SK-N-SH (cell line): ENCODE results near the gene VRTN. TPM values are rescaled to one million over a fixed set of nuclear protein-coding genes. Genes with fewer than 3 reads are reported as not detected.

ENCODE experiments used
- CTCF ChIA-PET: fragments of 300-600, 350-600 bp; formaldehyde crosslinking; extraction: SDS; loops from one replicate; lab custom pipeline; 2021; lab: Yijun Ruan, JAX
- POLR2A ChIA-PET: fragments of 350-600 bp; sonication (Branson Sonifier 250); formaldehyde crosslinking; extraction: SDS; loops from one replicate; lab custom pipeline; 2020; ENCODE audit warnings: antibody characterized with exemption, inconsistent platforms; lab: Yijun Ruan, JAX
- DNase-seq: peaks from one replicate; pipeline ENCODE4 v3.0.0; 2012
- H2AFZ ChIP-seq: fragments of 200-600 bp; sonication (generic); 2 replicates; pipeline ENCODE4 v1.8.1; 2016; ENCODE audit warnings: antibody characterized with exemption, mild to moderate bottlenecking, low read depth
- H3F3A ChIP-seq: fragments of 200-600 bp; sonication (generic); replicated peaks from 2 replicates; pipeline ENCODE3; 2016; ENCODE audit warnings: antibody characterized with exemption, mild to moderate bottlenecking; ENCODE audit not compliant: insufficient read depth
- H3K27ac ChIP-seq, 2 experiments: fragments of 200-500 bp in 1 of 2; fragments of 200-600 bp in 1 of 2; sonication (Bioruptor generic) in 1 of 2; sonication (generic), shearing (Covaris generic) in 1 of 2; 2 replicates each; pipeline versions ENCODE4 v1.5.1 to v1.6.1; 2014 to 2016; ENCODE audit warnings: low read depth in 2 of 2, inconsistent platforms in 1 of 2, low read length in 1 of 2, mild to moderate bottlenecking in 1 of 2, mixed read lengths in 1 of 2
- H3K27me3 ChIP-seq: fragments of 200-600 bp; sonication (generic), shearing (Covaris generic); 2 replicates; pipeline ENCODE4 v1.6.1; 2016; ENCODE audit warnings: mixed run types; ENCODE audit not compliant: insufficient read depth
- H3K36me3 ChIP-seq, 2 experiments: fragments of 200-500 bp in 1 of 2; fragments of 200-600 bp in 1 of 2; sonication (Bioruptor generic) in 1 of 2; sonication (generic) in 1 of 2; replicated peaks in 1 of 2; 2 replicates each; pipeline versions ENCODE3 to v1.5.1; 2014 to 2016; ENCODE audit warnings: low read length in 1 of 2, mild to moderate bottlenecking in 1 of 2; ENCODE audit not compliant: insufficient read depth in 2 of 2, control insufficient read depth in 1 of 2
- H3K4me1 ChIP-seq, 2 experiments: fragments of 200-500 bp in 1 of 2; fragments of 200-600 bp in 1 of 2; sonication (Bioruptor generic) in 1 of 2; sonication (generic), shearing (Covaris generic) in 1 of 2; 2 replicates each; pipeline versions ENCODE4 v1.5.1 to v1.6.1; 2014 to 2016; ENCODE audit warnings: low read depth in 1 of 2, low read length in 1 of 2, mixed run types in 1 of 2; ENCODE audit not compliant: insufficient read depth in 2 of 2, control insufficient read depth in 1 of 2
- H3K4me2 ChIP-seq: fragments of 200-600 bp; sonication (generic), shearing (Covaris generic); 2 replicates; pipeline ENCODE4 v1.6.1; 2017; ENCODE audit warnings: mixed run types
- H3K4me3 ChIP-seq, 2 experiments: fragments of 200-500 bp in 1 of 2; fragments of 200-600 bp in 1 of 2; sonication (Bioruptor generic) in 1 of 2; sonication (generic), shearing (Covaris generic) in 1 of 2; 2 replicates each; pipeline versions ENCODE4 v1.5.1 to v1.8.1; 2014 to 2016; ENCODE audit warnings: low read depth in 2 of 2, inconsistent platforms in 1 of 2, low read length in 1 of 2, mild to moderate bottlenecking in 1 of 2, mixed read lengths in 1 of 2, moderate library complexity in 1 of 2
- H3K79me2 ChIP-seq: fragments of 200-600 bp; sonication (generic); 2 replicates; pipeline ENCODE4 v1.8.1; 2017; ENCODE audit warnings: mild to moderate bottlenecking; ENCODE audit not compliant: insufficient read depth
- H3K9ac ChIP-seq: fragments of 200-600 bp; sonication (generic); 2 replicates; pipeline ENCODE4 v1.6.1; 2017; ENCODE audit warnings: mixed run types
- H3K9me2 ChIP-seq: fragments of 200-600 bp; sonication (generic); 2 replicates; pipeline ENCODE4 v1.6.1; 2017; ENCODE audit warnings: mixed run types
- H3K9me3 ChIP-seq: fragments of 200-600 bp; sonication (generic); 2 replicates; pipeline ENCODE4 v1.6.1; 2017; ENCODE audit warnings: mixed run types, mild to moderate bottlenecking, moderate library complexity
- H4K20me1 ChIP-seq: fragments of 200-600 bp; sonication (generic); 2 replicates; pipeline ENCODE4 v1.6.1; 2017; ENCODE audit warnings: mild to moderate bottlenecking, mixed run types; ENCODE audit not compliant: insufficient read depth
- CHD2 ChIP-seq: fragments of 150-350 bp; IDR thresholded peaks from 2 replicates; pipeline ENCODE4 v1.6.1; 2018; ENCODE audit warnings: low read length; ENCODE audit not compliant: partially characterized antibody
- ELF1 ChIP-seq: IDR thresholded peaks from 2 replicates; pipeline ENCODE4 v1.4.0; 2012
- EP300 ChIP-seq, 2 experiments: IDR thresholded peaks; 2 replicates each; pipeline versions ENCODE4 v1.4.0 to v1.6.1; 2012; ENCODE audit warnings: borderline replicate concordance in 1 of 2, low read depth in 1 of 2, low read length in 1 of 2
- FOSL2 ChIP-seq: IDR thresholded peaks from 2 replicates; pipeline ENCODE4 v1.4.0; 2012; ENCODE audit warnings: low read depth, mild to moderate bottlenecking, moderate library complexity, borderline replicate concordance
- FOXM1 ChIP-seq: IDR thresholded peaks from 2 replicates; pipeline ENCODE4 v1.4.0; 2012; ENCODE audit warnings: low read depth, mild to moderate bottlenecking
- GABPA ChIP-seq: IDR thresholded peaks from 2 replicates; pipeline ENCODE4 v1.4.0; 2012; ENCODE audit warnings: low read depth, mild to moderate bottlenecking
- JUND ChIP-seq: IDR thresholded peaks from 2 replicates; pipeline ENCODE4 v1.4.0; 2012
- NFIC ChIP-seq: IDR thresholded peaks from 2 replicates; pipeline ENCODE4 v1.4.0; 2012; ENCODE audit warnings: borderline replicate concordance
- NRF1 ChIP-seq: IDR thresholded peaks from 2 replicates; pipeline ENCODE4 v1.6.1; 2012; ENCODE audit warnings: low read depth, mild to moderate bottlenecking, low read length
- PBX3 ChIP-seq: IDR thresholded peaks from 2 replicates; pipeline ENCODE4; 2012
- RAD21 ChIP-seq: IDR thresholded peaks from 2 replicates; pipeline ENCODE4 v1.6.1; 2012; ENCODE audit warnings: mild to moderate bottlenecking, low read length
- RCOR1 ChIP-seq: fragments of 150-350 bp; IDR thresholded peaks from 2 replicates; pipeline ENCODE4 v1.6.1; 2017; ENCODE audit warnings: antibody characterized with exemption, low read length
- SIN3A ChIP-seq: IDR thresholded peaks from 2 replicates; pipeline ENCODE4 v1.6.1; 2012; ENCODE audit warnings: low read depth, mild to moderate bottlenecking, low read length, moderate library complexity, borderline replicate concordance
- SMC3 ChIP-seq: IDR thresholded peaks from 2 replicates; pipeline ENCODE4 v1.6.1; 2012; ENCODE audit warnings: low read depth, low read length, improper control_type of control experiment
- USF1 ChIP-seq: IDR thresholded peaks from 2 replicates; pipeline ENCODE4 v1.4.0; 2012; ENCODE audit warnings: low read depth, borderline replicate concordance
- WGBS: methylation state at CpG from one replicate; pipeline ENCODE4 v1.1.6; 2017; ENCODE audit warnings: low lambda C conversion rate; 5-methylcytosine and 5-hydroxymethylcytosine counted together
- polyA plus RNA-seq, 3 experiments: library from polyadenylated mRNA; depleted of rRNA; stranded (reverse); fragments of >200 nt; gene quantifications; 2 replicates each; pipeline ENCODE4 v1.2.3, GENCODE V29; 2012

Gene VRTN
- polyA plus RNA-seq, 1 of the 3 experiments (the other 2 are of a cell fraction) = not detected

- Histone ChIP-seq H3K4me1 (no peaks in the 10 kb centered on the region), H3K4me2 (no peak overlapping the region), H3K9me3 (no peaks in the 10 kb centered on the region), H3K9me2 (no peaks in the 10 kb centered on the region), H3K4me3 (no peak overlapping the region), H3K36me3 (no peaks in the 10 kb centered on the region), H3K79me2 (no peaks in the 10 kb centered on the region), H3K9ac (no peak overlapping the region), H3K27ac (no peak overlapping the region), H3K27me3 (peaks cover 3% of the 10 kb centered on the region; the same call in 1 of the 2 replicates), H3F3A (no peaks in the 10 kb centered on the region), H2AFZ (no peak overlapping the region), H4K20me1 (no peaks in the 10 kb centered on the region)
- no peak for DNase-seq
- TF ChIP-seq CHD2 = no peak
- TF ChIP-seq NFIC = no peak
- TF ChIP-seq RCOR1 = no peak
- TF ChIP-seq JUND = no peak
- no peak for TF ChIP-seq FOXM1
- TF ChIP-seq ELF1 = no peak
- TF ChIP-seq SIN3A = no peak
- no peak for TF ChIP-seq SMC3
- no peak for TF ChIP-seq NRF1
- TF ChIP-seq GABPA = no peak
- no peak for TF ChIP-seq FOSL2
- no peak for TF ChIP-seq PBX3
- CTCF ChIA-PET = no interaction called here
- 90% methylated on average over 10 of the region's 38 CpGs for WGBS
- POLR2A ChIA-PET = no interaction called here
Observed at GRCh38 chr14:74377976-74378690, 29.9 kb downstream of the VRTN start.

- Histone ChIP-seq H3K27me3 (peaks cover 3% of the 10 kb centered on the region; the same call in 1 of the 2 replicates), H3K4me3 (no peak overlapping the region), H3K27ac (no peak overlapping the region), H2AFZ (no peak overlapping the region), H3K79me2 (no peaks in the 10 kb centered on the region), H3F3A (no peaks in the 10 kb centered on the region), H3K36me3 (no peaks in the 10 kb centered on the region), H3K9me3 (no peaks in the 10 kb centered on the region), H3K4me2 (no peak overlapping the region), H4K20me1 (no peaks in the 10 kb centered on the region), H3K4me1 (no peaks in the 10 kb centered on the region), H3K9ac (no peak overlapping the region), H3K9me2 (no peaks in the 10 kb centered on the region)
- ChIA-PET POLR2A (no interaction called here), CTCF (interaction anchor here (1.8 kb wide), 1 partner anchor 99 kb away, joined by 4 read pairs; no protein-coding TSS in a partner anchor)
- TF ChIP-seq SMC3 = no peak
- no peak for TF ChIP-seq GABPA
- no peak for TF ChIP-seq RAD21
- no peak for TF ChIP-seq USF1
- no peak for TF ChIP-seq EP300 (IDR thresholded peaks at IDR 0.05; ENCODE audit: borderline replicate concordance in 1 of 2, low read depth in 1 of 2, low read length in 1 of 2)
- DNase-seq = no peak
- WGBS = 80% methylated on average over 9 of the region's 9 CpGs
Observed at GRCh38 chr14:74380172-74380571, 31.9 kb downstream of the VRTN start.
